Stimulated activated CD8-positive, alpha-beta memory T cell treated with anti-CD3 and anti-CD28 coated beads, Interleukin-15, amount 100 ng/mL, for 24 hours (primary cell): ENCODE data around the gene NFATC2.

ENCODE experiments used
- DNase-seq: peaks from one replicate; pipeline ENCODE4 v3.0.0-alpha.2; 2020; ENCODE audit warnings: low read depth

The NFATC2 gene

GRCh38 chr20:51450984-51451383, 91.5 kb downstream of the NFATC2 start:
- no peak for DNase-seq

GRCh38 chr20:51450221-51450712, 92.3 kb downstream of the NFATC2 start:
- DNase-seq: no peak

- DNase-seq: no peak
Measured at GRCh38 chr20:51449498-51450220, 92.9 kb downstream of the NFATC2 start.

GRCh38 chr20:51447765-51448148, 94.8 kb downstream of the NFATC2 start:
- DNase-seq: no peak

GRCh38 chr20:51447097-51447764, 95.3 kb downstream of the NFATC2 start:
- no peak for DNase-seq

GRCh38 chr20:51446656-51447055, 95.9 kb downstream of the NFATC2 start:
- no peak for DNase-seq

GRCh38 chr20:51446230-51446629, 96.3 kb downstream of the NFATC2 start:
- no peak for DNase-seq

- no peak for DNase-seq
Measured at GRCh38 chr20:51445591-51445990, 96.9 kb downstream of the NFATC2 start.

GRCh38 chr20:51444922-51445438, 97.5 kb downstream of the NFATC2 start:
- no peak for DNase-seq

GRCh38 chr20:51444467-51444866, 98.1 kb downstream of the NFATC2 start:
- DNase-seq: no peak

GRCh38 chr20:51442602-51443001, 99.9 kb downstream of the NFATC2 start:
- no peak for DNase-seq

- no peak for DNase-seq
Measured at GRCh38 chr20:51440589-51440988, 101.9 kb downstream of the NFATC2 start.

GRCh38 chr20:51439160-51439689, 103.3 kb downstream of the NFATC2 start:
- no peak for DNase-seq

- DNase-seq: no peak
Measured at GRCh38 chr20:51438136-51438535, 104.4 kb downstream of the NFATC2 start.

GRCh38 chr20:51437182-51437924, 105.2 kb downstream of the NFATC2 start:
- DNase-seq: no peak

- no peak for DNase-seq
Measured at GRCh38 chr20:51434580-51435247, 107.8 kb downstream of the NFATC2 start.

- DNase-seq: no peak
Measured at GRCh38 chr20:51434026-51434425, 108.5 kb downstream of the NFATC2 start.

- DNase-seq: no peak
Measured at GRCh38 chr20:51432875-51433274, 109.6 kb downstream of the NFATC2 start.

GRCh38 chr20:51432251-51432784, 110.2 kb downstream of the NFATC2 start:
- no peak for DNase-seq

GRCh38 chr20:51431321-51431720, 111.2 kb downstream of the NFATC2 start:
- DNase-seq: no peak

- no peak for DNase-seq
Measured at GRCh38 chr20:51430198-51430950, 112.1 kb downstream of the NFATC2 start.
